ENCODE results near the gene PIP4K2A. TPM values are rescaled to one million over a fixed set of nuclear protein-coding genes. Genes with fewer than 3 reads are reported as not detected.

The PIP4K2A gene
- total and polyA plus RNA-seq, 2 experiments from 2014 or later: 16.5 to 31.1 TPM

GRCh38 chr10:22704471-22704911 is 9.9 kb downstream of the PIP4K2A start:
- no peaks in the 10 kb centered on the region for H3K36me3 ChIP-seq (replicated peaks; ENCODE audit: insufficient read depth, low read depth)
- H3K79me2 ChIP-seq: peaks cover 89% of the 10 kb centered on the region
- no peaks in the 10 kb centered on the region for H3K9me3 ChIP-seq (ENCODE audit: low read depth)
- no peak overlapping the region for H3K4me3 ChIP-seq
- no peak for TF ChIP-seq CTCF (IDR thresholded peaks at IDR 0.05; ENCODE audit: poor library complexity)
- TF ChIP-seq EZH2phosphoT487 (IDR thresholded peaks at IDR 0.05; ENCODE audit: low read depth, severe bottlenecking, unreplicated experiment): no peak
- no peak for TF ChIP-seq EZH2 (IDR thresholded peaks at IDR 0.05; ENCODE audit: borderline replicate concordance)
- no peaks in the 10 kb centered on the region for H3K9me2 ChIP-seq (replicated peaks; ENCODE audit: insufficient read depth)
- no peaks in the 10 kb centered on the region for H3K27me3 ChIP-seq
- no peaks in the 10 kb centered on the region for H4K20me1 ChIP-seq (ENCODE audit: insufficient read depth, poor library complexity, severe bottlenecking)
- H2AFZ ChIP-seq: no peak overlapping the region
- H3K4me2 ChIP-seq: no peak overlapping the region
- DNase-seq (ENCODE audit: low spot score): no peak
- 90% methylated on average over 4 of the region's 4 CpGs for WGBS (ENCODE audit: low lambda C conversion rate, missing lambda C conversion rate)
- H3K4me1 ChIP-seq (ENCODE audit: insufficient read depth): no peaks in the 10 kb centered on the region
- no peak overlapping the region for H3K27ac ChIP-seq

GRCh38 chr10:22702348-22702747 is 12.0 kb downstream of the PIP4K2A start:
- Histone ChIP-seq H2AFZ (no peak overlapping the region), H3K9me3 (ENCODE audit: low read depth) (no peaks in the 10 kb centered on the region), H3K4me1 (ENCODE audit: insufficient read depth) (no peaks in the 10 kb centered on the region), H3K36me3 (replicated peaks; ENCODE audit: insufficient read depth, low read depth) (no peaks in the 10 kb centered on the region), H3K4me3 (no peak overlapping the region), H3K79me2 (peaks cover 89% of the 10 kb centered on the region), H4K20me1 (ENCODE audit: insufficient read depth, poor library complexity, severe bottlenecking) (peaks cover 2% of the 10 kb centered on the region), H3K27ac (no peak overlapping the region), H3K4me2 (no peak overlapping the region), H3K27me3 (no peaks in the 10 kb centered on the region), H3K9me2 (replicated peaks; ENCODE audit: insufficient read depth) (no peaks in the 10 kb centered on the region)
- TF ChIP-seq CTCF (IDR thresholded peaks at IDR 0.05; ENCODE audit: poor library complexity): no peak
- no peak for TF ChIP-seq EZH2phosphoT487 (IDR thresholded peaks at IDR 0.05; ENCODE audit: low read depth, severe bottlenecking, unreplicated experiment)
- TF ChIP-seq EZH2 (IDR thresholded peaks at IDR 0.05; ENCODE audit: borderline replicate concordance): no peak
- peak; percentile 24 for DNase-seq (ENCODE audit: low spot score)
- 68% methylated on average over 4 of the region's 4 CpGs for WGBS (ENCODE audit: low lambda C conversion rate, missing lambda C conversion rate)

- peaks cover 89% of the 10 kb centered on the region for H3K79me2 ChIP-seq
- DNase-seq (ENCODE audit: low spot score): no peak
- no peaks in the 10 kb centered on the region for H3K36me3 ChIP-seq (replicated peaks; ENCODE audit: insufficient read depth, low read depth)
- TF ChIP-seq EZH2phosphoT487 (IDR thresholded peaks at IDR 0.05; ENCODE audit: low read depth, severe bottlenecking, unreplicated experiment) (no peak), EZH2 (IDR thresholded peaks at IDR 0.05; ENCODE audit: borderline replicate concordance) (no peak), CTCF (IDR thresholded peaks at IDR 0.05; ENCODE audit: poor library complexity) (no peak)
- no peaks in the 10 kb centered on the region for H3K9me2 ChIP-seq (replicated peaks; ENCODE audit: insufficient read depth)
- no peaks in the 10 kb centered on the region for H3K4me1 ChIP-seq (ENCODE audit: insufficient read depth)
- H3K27me3 ChIP-seq: no peaks in the 10 kb centered on the region
- no peak overlapping the region for H3K4me3 ChIP-seq
- H3K4me2 ChIP-seq: no peak overlapping the region
- no peak overlapping the region for H3K27ac ChIP-seq
- H2AFZ ChIP-seq: no peak overlapping the region
- no peaks in the 10 kb centered on the region for H3K9me3 ChIP-seq (ENCODE audit: low read depth)
- H4K20me1 ChIP-seq (ENCODE audit: insufficient read depth, poor library complexity, severe bottlenecking): peaks cover 2% of the 10 kb centered on the region
- WGBS (ENCODE audit: low lambda C conversion rate, missing lambda C conversion rate): 95% methylated on average over 4 of the region's 4 CpGs
These were observed 13.1 kb downstream of the PIP4K2A start for GRCh38 chr10:22701132-22701826.
